CD14-positive monocyte (primary cell): ENCODE data around the gene SPATA17. TPM values are rescaled to one million over a fixed set of nuclear protein-coding genes. Genes with fewer than 3 reads are reported as not detected.

Source experiments
- DNase-seq, 3 donors: peaks; one replicate each; pipeline ENCODE4 v3.0.0-alpha.2; 2011 to 2022
- H2AFZ ChIP-seq: 2 replicates; pipeline ENCODE4 v1.6.0; 2012; ENCODE audit warnings: mild to moderate bottlenecking, low read depth, low read length, inconsistent platforms; ENCODE audit not compliant: insufficient read depth, poor library complexity, severe bottlenecking
- H3K27ac ChIP-seq, 2 donors: 1 replicate in 1 of 2; 2 replicates in 1 of 2; pipeline ENCODE4 v1.5.1; 2012 to 2013; ENCODE audit warnings: low read length in 2 of 2, control low read depth in 1 of 2, inconsistent platforms in 1 of 2, low read depth in 1 of 2, mild to moderate bottlenecking in 1 of 2
- H3K27me3 ChIP-seq, 2 donors: one replicate each; pipeline versions ENCODE4 v1.6.0 to v1.6.1; 2011 to 2013; ENCODE audit warnings: low read length in 2 of 2; ENCODE audit not compliant: control insufficient read depth in 2 of 2, insufficient read depth in 2 of 2
- H3K36me3 ChIP-seq, 2 donors: replicated peaks in 1 of 2; 1 replicate in 1 of 2; 2 replicates in 1 of 2; pipeline versions ENCODE4 v1.5.1 to v1.6.1; 2012 to 2013; ENCODE audit warnings: low read length in 2 of 2, control low read depth in 1 of 2, inconsistent platforms in 1 of 2, mild to moderate bottlenecking in 1 of 2; ENCODE audit not compliant: insufficient read depth in 2 of 2, control insufficient read depth in 1 of 2
- H3K4me1 ChIP-seq, 2 donors: 1 replicate in 1 of 2; 2 replicates in 1 of 2; pipeline versions ENCODE4 v1.5.1 to v1.6.1; 2012 to 2013; ENCODE audit warnings: low read length in 2 of 2, control low read depth in 1 of 2, inconsistent platforms in 1 of 2, mild to moderate bottlenecking in 1 of 2, moderate library complexity in 1 of 2; ENCODE audit not compliant: insufficient read depth in 2 of 2, control insufficient read depth in 1 of 2
- H3K4me2 ChIP-seq: replicated peaks from 2 replicates; pipeline ENCODE3; 2012; ENCODE audit warnings: low read length, moderate library complexity, mild to moderate bottlenecking; ENCODE audit not compliant: poor library complexity, severe bottlenecking; ENCODE audit errors: extremely low read depth
- H3K4me3 ChIP-seq, 3 experiments: fragments of 200-600 bp in 1 of 3; sonication (generic) in 1 of 3; replicated peaks in 1 of 3; 1 replicate in 2 of 3; 2 replicates in 1 of 3; pipeline ENCODE4 v1.5.1; 2011 to 2013; ENCODE audit warnings: low read length in 3 of 3, mild to moderate bottlenecking in 3 of 3, control low read depth in 2 of 3, low read depth in 2 of 3, inconsistent platforms in 1 of 3, moderate library complexity in 1 of 3
- H3K79me2 ChIP-seq: 2 replicates; pipeline ENCODE4 v1.6.0; 2012; ENCODE audit warnings: mild to moderate bottlenecking, control low read depth, inconsistent platforms, low read length, moderate library complexity; ENCODE audit not compliant: insufficient read depth
- H3K9ac ChIP-seq: 2 replicates; pipeline ENCODE4 v1.6.0; 2017; ENCODE audit warnings: low read length, mild to moderate bottlenecking; ENCODE audit not compliant: insufficient read depth, poor library complexity, severe bottlenecking
- H3K9me3 ChIP-seq, 2 donors: replicated peaks in 1 of 2; 1 replicate in 1 of 2; 2 replicates in 1 of 2; pipeline versions ENCODE4 v1.5.1 to v1.6.1; 2012 to 2013; ENCODE audit warnings: low read length in 2 of 2, control low read depth in 1 of 2; ENCODE audit not compliant: control insufficient read depth in 1 of 2, insufficient read depth in 1 of 2
- H4K20me1 ChIP-seq: 2 replicates; pipeline ENCODE4 v1.6.0; 2012; ENCODE audit warnings: mild to moderate bottlenecking, low read length, control low read depth, moderate library complexity; ENCODE audit not compliant: insufficient read depth
- H3K27ac Mint-ChIP-seq, 7 donors: one replicate each; pipeline ENCODE4 v1.8.0; 2020; ENCODE audit warnings: mild to moderate bottlenecking in 7 of 7, mixed read lengths in 7 of 7, moderate library complexity in 6 of 7, inconsistent platforms in 2 of 7
- H3K27me3 Mint-ChIP-seq, 3 donors: one replicate each; pipeline ENCODE4 v1.8.0; 2021 to 2022; ENCODE audit warnings: low read depth in 3 of 3, mild to moderate bottlenecking in 3 of 3, mixed read lengths in 3 of 3, moderate library complexity in 3 of 3, inconsistent platforms in 1 of 3
- H3K36me3 Mint-ChIP-seq, 2 donors: one replicate each; pipeline ENCODE4 v1.8.0; 2020; ENCODE audit warnings: mixed read lengths in 2 of 2, inconsistent platforms in 1 of 2, mild to moderate bottlenecking in 1 of 2
- H3K4me1 Mint-ChIP-seq: one replicate; pipeline ENCODE4 v1.8.0; 2020; ENCODE audit warnings: mild to moderate bottlenecking, mixed read lengths
- H3K4me3 Mint-ChIP-seq, 2 donors: one replicate each; pipeline ENCODE4 v1.8.0; 2020; ENCODE audit warnings: mild to moderate bottlenecking in 2 of 2, mixed read lengths in 2 of 2, moderate library complexity in 1 of 2
- H3K9me3 Mint-ChIP-seq, 7 donors: one replicate each; pipeline ENCODE4 v1.8.0; 2020 to 2022; ENCODE audit warnings: mixed read lengths in 7 of 7, mild to moderate bottlenecking in 6 of 7, moderate library complexity in 6 of 7, inconsistent platforms in 2 of 7
- CTCF ChIP-seq: fragments of 200-600 bp; IDR thresholded peaks from one replicate; pipeline ENCODE4 v1.8.0; 2022; ENCODE audit warnings: antibody characterized with exemption, mild to moderate bottlenecking
- WGBS: methylation state at CpG from one replicate; pipeline ENCODE4 v1.1.5; 2013; ENCODE audit warnings: missing lambda C conversion rate; ENCODE audit not compliant: insufficient coverage; 5-methylcytosine and 5-hydroxymethylcytosine counted together
- intact Hi-C, 2 donors: fragments of 100-400 bp; cut with micrococcal nuclease; formaldehyde crosslinking; loops; one replicate each; pipeline versions ENCODE4 v1.15.0 to v1.15.1; 2023
- polyA plus RNA-seq, 3 donors: library from polyadenylated mRNA; depleted of rRNA in 1 of 3; unstranded in 2 of 3; stranded (reverse) in 1 of 3; fragments of 300-500 nt in 2 of 3; fragments of >200 nt in 1 of 3; fragmentation: Illumina TruSeq in 2 of 3; gene quantifications; 1 replicate in 2 of 3; 2 replicates in 1 of 3; pipeline ENCODE4 v1.2.3, GENCODE V29; 2012 to 2021

Gene SPATA17
- polyA plus RNA-seq, 3 donors: 0.28 TPM; not detected in 2

GRCh38 chr1:217614200-217614712, 16.9 kb upstream of the SPATA17 start:
- Mint-ChIP-seq H3K27me3 (no peaks in the 10 kb centered on the region), H3K27ac (no peak overlapping the region), H3K4me3 (no peak overlapping the region), H3K4me1 (peaks cover 8% of the 10 kb centered on the region), H3K9me3 (no peaks in the 10 kb centered on the region), H3K36me3 (peaks cover 35 to 50% of the 10 kb centered on the region in 2 donors)
- no peak overlapping the region for H3K9ac ChIP-seq
- intact Hi-C loops: no loop called here
- no peak overlapping the region for H2AFZ ChIP-seq
- H4K20me1 ChIP-seq: no peaks in the 10 kb centered on the region
- no peak overlapping the region for H3K4me2 ChIP-seq
- no peaks in the 10 kb centered on the region for H3K9me3 ChIP-seq
- H3K79me2 ChIP-seq: no peaks in the 10 kb centered on the region
- 100% methylated on average over 2 of the region's 3 CpGs for WGBS
- H3K27ac ChIP-seq: no peak overlapping the region
- H3K4me1 ChIP-seq: peaks cover 0 to 7% of the 10 kb centered on the region in 2 donors
- H3K4me3 ChIP-seq: no peak overlapping the region
- peaks cover 14 to 37% of the 10 kb centered on the region in 2 donors for H3K36me3 ChIP-seq
- no peak for TF ChIP-seq CTCF
- no peak for DNase-seq
- H3K27me3 ChIP-seq: no peaks in the 10 kb centered on the region

- peaks cover 28 to 35% of the 10 kb centered on the region in 2 donors for H3K36me3 Mint-ChIP-seq
- Histone ChIP-seq H3K4me3 (no peak overlapping the region), H3K79me2 (no peaks in the 10 kb centered on the region), H4K20me1 (peaks cover 6% of the 10 kb centered on the region), H3K4me2 (no peak overlapping the region), H3K4me1 (peaks cover 0 to 7% of the 10 kb centered on the region in 2 donors), H3K9me3 (no peaks in the 10 kb centered on the region), H2AFZ (no peak overlapping the region), H3K27ac (peak overlapping the region in 1 of 2 donors; percentile 37), H3K27me3 (no peaks in the 10 kb centered on the region), H3K9ac (no peak overlapping the region), H3K36me3 (peaks cover 10 to 20% of the 10 kb centered on the region in 2 donors)
- H3K4me3 Mint-ChIP-seq: no peak overlapping the region
- no peaks in the 10 kb centered on the region for H3K9me3 Mint-ChIP-seq
- peak overlapping the region in 3 of 7 donors; percentile 7 to 38 (median 25) for H3K27ac Mint-ChIP-seq
- no peak for TF ChIP-seq CTCF
- no peaks in the 10 kb centered on the region for H3K27me3 Mint-ChIP-seq
- peak; percentile 1 to 8 (median 4) for DNase-seq
- intact Hi-C loops: no loop called here
- 0% methylated on average over 1 of the region's 1 CpG for WGBS
- H3K4me1 Mint-ChIP-seq: peaks cover 8% of the 10 kb centered on the region
These were observed 14.0 kb upstream of the SPATA17 start for GRCh38 chr1:217617126-217617525.
